Fibroblast of villous mesenchyme (primary cell): Measurements from ENCODE around the gene EMILIN2. TPM values are rescaled to one million over a fixed set of nuclear protein-coding genes. Genes with fewer than 3 reads are reported as not detected.
"Not testable (repeated sequence)": the region's sequence is repeated elsewhere in the genome, so short reads cannot be mapped to it uniquely, and the experiment has no call there.

ENCODE experiments used
- DNase-seq: peaks from one replicate; pipeline ENCODE4 v3.0.0-alpha.2; 2010; ENCODE audit warnings: low read depth
- H3K4me3 ChIP-seq: 2 replicates; pipeline ENCODE4 v1.5.1; 2011; ENCODE audit warnings: low read depth, mild to moderate bottlenecking, low read length
- CTCF ChIP-seq: IDR thresholded peaks from 2 replicates; pipeline ENCODE4 v1.5.1; 2012; ENCODE audit warnings: low read depth, mild to moderate bottlenecking, low read length; ENCODE audit not compliant: insufficient read depth
- total RNA-seq: library from RNA; depleted of rRNA; stranded (reverse); fragments of >200 nt; gene quantifications from 2 replicates; pipeline ENCODE4 v1.2.3, GENCODE V29; 2012

The EMILIN2 gene
- 16.4 and 24.8 TPM in 2 replicates for total RNA-seq

- DNase-seq: peak; percentile 45
- TF ChIP-seq CTCF: no peak
- peak within 1 kb of the TSS; percentile 63 for H3K4me3 ChIP-seq
These were observed at the start of gene EMILIN2 for GRCh38 chr18:2846636-2847316. Gene EMILIN2 (plus strand): TSS chr18:2847006. CDS start chr18:2847189, 183 bp downstream.

- no peak for TF ChIP-seq CTCF
These were observed 48.9 kb upstream of the EMILIN2 start for GRCh38 chr18:2797951-2798350.

GRCh38 chr18:2799369-2799768 lies 47.4 kb upstream of the EMILIN2 start:
- TF ChIP-seq CTCF: no peak
- no peak for DNase-seq
- H3K4me3 ChIP-seq: no peak overlapping the region

More at GRCh38 chr18:2797951-2798350, 48.9 kb upstream of the EMILIN2 start:
- H3K4me3 ChIP-seq: no peak overlapping the region
- DNase-seq: no peak

- TF ChIP-seq CTCF: no peak
- no peak overlapping the region for H3K4me3 ChIP-seq
- peak; percentile 35 for DNase-seq
These were observed 40.5 kb upstream of the EMILIN2 start for GRCh38 chr18:2805970-2806943.

- not testable (repeated sequence) for H3K4me3 ChIP-seq, DNase-seq
These were observed 38.2 kb upstream of the EMILIN2 start for GRCh38 chr18:2808640-2809039.

- not testable (repeated sequence) for H3K4me3 ChIP-seq, DNase-seq
These were observed 37.1 kb upstream of the EMILIN2 start for GRCh38 chr18:2809666-2810183.

GRCh38 chr18:2811416-2811815 lies 35.4 kb upstream of the EMILIN2 start:
- H3K4me3 ChIP-seq: no peak overlapping the region
- no peak for TF ChIP-seq CTCF
- DNase-seq: no peak
